Osteoblast (primary cell): ENCODE measurements around the gene ARID3A. TPM values are rescaled to one million over a fixed set of nuclear protein-coding genes. Genes with fewer than 3 reads are reported as not detected.
A peak's percentile ranks its signal among the peaks of the same experiment; 100 is the strongest.

Source experiments
- DNase-seq: peaks from one replicate; pipeline ENCODE4 v3.0.0; 2011; ENCODE audit warnings: low spot score, mixed read lengths; ENCODE audit not compliant: insufficient read length; ENCODE audit errors: missing footprints
- H2AFZ ChIP-seq: 2 replicates; pipeline ENCODE4 v1.6.0; 2011; ENCODE audit warnings: mild to moderate bottlenecking, low read length
- H3K27ac ChIP-seq: 2 replicates; pipeline ENCODE4 v1.5.1; 2011; ENCODE audit warnings: mild to moderate bottlenecking, low read depth, low read length, moderate library complexity
- H3K27me3 ChIP-seq: 2 replicates; pipeline ENCODE4 v1.6.0; 2012; ENCODE audit warnings: mild to moderate bottlenecking, control low read depth, inconsistent platforms, low read length, moderate library complexity; ENCODE audit not compliant: insufficient read depth
- H3K36me3 ChIP-seq: 2 replicates; pipeline ENCODE4 v1.5.1; 2011; ENCODE audit warnings: mild to moderate bottlenecking, low read length, control low read depth, moderate library complexity; ENCODE audit not compliant: insufficient read depth
- H3K4me1 ChIP-seq: 2 replicates; pipeline ENCODE4 v1.5.1; 2011; ENCODE audit warnings: mild to moderate bottlenecking, low read length, control low read depth, moderate library complexity; ENCODE audit not compliant: insufficient read depth
- H3K4me2 ChIP-seq: 2 replicates; pipeline ENCODE4 v1.6.0; 2011; ENCODE audit warnings: mild to moderate bottlenecking, low read length; ENCODE audit not compliant: insufficient read depth
- H3K4me3 ChIP-seq: fragments of 200-600 bp; sonication (generic); 3 replicates; pipeline ENCODE4 v1.5.1; 2012; ENCODE audit warnings: mild to moderate bottlenecking, low read length, inconsistent platforms; ENCODE audit not compliant: insufficient read depth
- H3K79me2 ChIP-seq: 2 replicates; pipeline ENCODE4 v1.6.0; 2012; ENCODE audit warnings: mild to moderate bottlenecking, low read length, control low read depth, inconsistent platforms; ENCODE audit not compliant: insufficient read depth
- H3K9me3 ChIP-seq: 2 replicates; pipeline ENCODE4 v1.5.1; 2011; ENCODE audit warnings: low read depth, low read length, control low read depth
- H4K20me1 ChIP-seq: 2 replicates; pipeline ENCODE4 v1.6.0; 2012; ENCODE audit warnings: mild to moderate bottlenecking, low read length, control low read depth; ENCODE audit not compliant: insufficient read depth
- CTCF ChIP-seq: IDR thresholded peaks from 2 replicates; pipeline ENCODE4 v1.5.1; 2011; ENCODE audit warnings: mild to moderate bottlenecking, low read depth, low read length, moderate library complexity; ENCODE audit errors: extremely low read depth
- total RNA-seq: library from RNA; depleted of rRNA; stranded (reverse); fragments of >200 nt; gene quantifications from 2 replicates; pipeline ENCODE4 v1.2.3, GENCODE V29; 2012

ARID3A gene
- total RNA-seq, 1 donor: 21.7 TPM

- no peaks in the 10 kb centered on the region for H3K9me3 ChIP-seq
- TF ChIP-seq CTCF: no peak
- H3K27me3 ChIP-seq: peaks cover 41% of the 10 kb centered on the region
- H4K20me1 ChIP-seq: no peaks in the 10 kb centered on the region
- no peak overlapping the region for H2AFZ ChIP-seq
- no peak overlapping the region for H3K27ac ChIP-seq
- DNase-seq: no peak
- no peak overlapping the region for H3K4me3 ChIP-seq
- H3K79me2 ChIP-seq: peaks cover 6% of the 10 kb centered on the region
- no peaks in the 10 kb centered on the region for H3K36me3 ChIP-seq
- peaks cover 9% of the 10 kb centered on the region for H3K4me1 ChIP-seq
- H3K4me2 ChIP-seq: no peak overlapping the region
Observed at GRCh38 chr19:918152-918437, 7.7 kb upstream of the ARID3A start.

- H3K4me2 ChIP-seq: no peak overlapping the region
- H3K27me3 ChIP-seq: peaks cover 41% of the 10 kb centered on the region
- DNase-seq: no peak
- no peaks in the 10 kb centered on the region for H3K36me3 ChIP-seq
- TF ChIP-seq CTCF: no peak
- H2AFZ ChIP-seq: no peak overlapping the region
- H3K4me1 ChIP-seq: peaks cover 5% of the 10 kb centered on the region
- no peak overlapping the region for H3K4me3 ChIP-seq
- H3K27ac ChIP-seq: no peak overlapping the region
- no peaks in the 10 kb centered on the region for H4K20me1 ChIP-seq
- H3K9me3 ChIP-seq: no peaks in the 10 kb centered on the region
- peaks cover under 1% of the 10 kb centered on the region for H3K79me2 ChIP-seq
Observed at GRCh38 chr19:918481-919198, 7.2 kb upstream of the ARID3A start.

DNA sequence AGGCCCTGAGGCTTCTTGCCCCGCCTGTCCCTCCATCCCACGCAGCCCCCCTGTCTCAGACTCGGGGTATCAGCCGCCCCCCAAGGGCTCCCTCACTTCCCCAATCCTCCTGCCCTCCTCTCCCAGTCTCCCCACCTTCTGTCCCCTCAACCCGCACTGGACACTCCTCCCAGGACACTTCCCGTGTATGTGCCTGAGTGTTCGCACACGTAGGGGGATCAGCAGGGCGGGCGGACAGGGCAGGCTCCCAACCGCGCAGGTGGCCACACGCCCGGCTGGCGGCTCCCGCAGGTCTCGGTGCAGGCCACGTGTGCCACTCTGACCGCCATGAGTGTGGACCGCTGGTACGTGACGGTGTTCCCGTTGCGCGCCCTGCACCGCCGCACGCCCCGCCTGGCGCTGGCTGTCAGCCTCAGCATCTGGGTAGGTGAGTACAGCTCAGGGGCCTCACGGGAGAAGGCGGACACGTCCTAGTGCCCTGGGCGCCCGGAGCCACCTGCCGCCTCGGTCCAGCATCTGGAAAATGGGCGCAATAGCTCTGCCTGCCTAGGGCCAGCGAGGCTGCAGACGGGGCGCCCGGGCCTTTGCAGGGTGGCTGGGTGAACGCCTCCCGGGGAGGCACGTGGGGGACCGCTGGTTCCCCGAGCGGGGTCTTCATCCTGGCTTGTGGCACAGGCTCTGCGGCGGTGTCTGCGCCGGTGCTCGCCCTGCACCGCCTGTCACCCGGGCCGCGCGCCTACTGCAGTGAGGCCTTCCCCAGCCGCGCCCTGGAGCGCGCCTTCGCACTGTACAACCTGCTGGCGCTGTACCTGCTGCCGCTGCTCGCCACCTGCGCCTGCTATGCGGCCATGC is 6.4 kb upstream of the ARID3A start:
- no peak for TF ChIP-seq CTCF

More for the DNA sequence above, 6.4 kb upstream of the ARID3A start:
- Histone ChIP-seq H3K4me1 (peaks cover 3% of the 10 kb centered on the region), H3K4me3 (no peak overlapping the region), H3K79me2 (no peaks in the 10 kb centered on the region), H3K9me3 (no peaks in the 10 kb centered on the region), H3K27me3 (peaks cover 41% of the 10 kb centered on the region), H2AFZ (no peak overlapping the region), H3K27ac (no peak overlapping the region), H3K4me2 (no peak overlapping the region), H4K20me1 (no peaks in the 10 kb centered on the region), H3K36me3 (no peaks in the 10 kb centered on the region)
- peak; percentile 92 for DNase-seq
